H1 (cell line): Measurements from ENCODE around the gene ZMIZ1. TPM values are rescaled to one million over a fixed set of nuclear protein-coding genes. Genes with fewer than 3 reads are reported as not detected.

Experiments
- CTCF ChIA-PET: fragments of 300-600 bp; sonication (Branson Sonifier 250); formaldehyde crosslinking; loops from one replicate; lab custom pipeline; 2021; ENCODE audit not compliant: partially characterized antibody; lab: Charles Lee
- POLR2A ChIA-PET: fragments of 300-600 bp; sonication (Branson Sonifier 250); formaldehyde crosslinking; loops from one replicate; lab custom pipeline; 2021; ENCODE audit warnings: inconsistent platforms; ENCODE audit not compliant: partially characterized antibody; lab: Charles Lee
- DNase-seq, 2 experiments: peaks; one replicate each; pipeline versions ENCODE4 v3.0.0 to v3.0.0-alpha.2; 2010 to 2022; ENCODE audit warnings: low spot score in 2 of 2, low read depth in 1 of 2, mixed read lengths in 1 of 2
- FAIRE-seq: peaks from 2 replicates; lab custom pipeline; 2011; peaks lifted over from hg19 to GRCh38; lab: Jason Lieb, UNC
- H2AFZ ChIP-seq: 2 replicates; pipeline ENCODE4 v1.8.1; 2012; ENCODE audit warnings: low read length, inconsistent platforms
- H2AK5ac ChIP-seq: 2 replicates; pipeline ENCODE4 v1.6.1; 2013; ENCODE audit warnings: low read depth, low read length
- H2BK120ac ChIP-seq: replicated peaks from 2 replicates; pipeline ENCODE3; 2013; ENCODE audit warnings: low read depth, low read length, inconsistent platforms
- H2BK12ac ChIP-seq: 2 replicates; pipeline ENCODE4 v1.6.1; 2013; ENCODE audit warnings: low read depth, low read length
- H2BK15ac ChIP-seq: 2 replicates; pipeline ENCODE4 v1.6.1; 2013; ENCODE audit warnings: low read length
- H2BK20ac ChIP-seq: 2 replicates; pipeline ENCODE4 v1.6.1; 2013; ENCODE audit warnings: low read length
- H2BK5ac ChIP-seq: 2 replicates; pipeline ENCODE4 v1.6.1; 2013; ENCODE audit warnings: low read depth, low read length
- H3K14ac ChIP-seq: 2 replicates; pipeline ENCODE4 v1.6.1; 2013; ENCODE audit warnings: inconsistent platforms; ENCODE audit not compliant: insufficient read length
- H3K18ac ChIP-seq: 2 replicates; pipeline ENCODE4 v1.6.1; 2013; ENCODE audit warnings: low read length; ENCODE audit errors: extremely low read depth
- H3K23ac ChIP-seq: 2 replicates; pipeline ENCODE4 v1.6.1; 2013; ENCODE audit warnings: inconsistent platforms; ENCODE audit not compliant: insufficient read length
- H3K23me2 ChIP-seq: 2 replicates; pipeline ENCODE4 v1.6.1; 2013; ENCODE audit warnings: low read depth, low read length
- H3K27ac ChIP-seq: 2 replicates; pipeline ENCODE4 v1.6.1; 2011; ENCODE audit warnings: low read depth, low read length, inconsistent platforms
- H3K27me3 ChIP-seq, 4 experiments: replicated peaks in 1 of 4; 1 replicate in 1 of 4; 2 replicates in 3 of 4; pipeline versions ENCODE4 v1.6.1 to v1.8.1; 2011 to 2013; ENCODE audit warnings: low read length in 3 of 4, mild to moderate bottlenecking in 3 of 4, inconsistent platforms in 2 of 4, mixed read lengths in 2 of 4, moderate library complexity in 1 of 4; ENCODE audit not compliant: control insufficient read depth in 3 of 4, insufficient read depth in 3 of 4; ENCODE audit errors: extremely low read depth in 1 of 4
- H3K36me3 ChIP-seq, 4 experiments: 2 replicates each; pipeline versions ENCODE4 v1.6.1 to v1.8.1; 2011 to 2013; ENCODE audit warnings: mild to moderate bottlenecking in 4 of 4, low read length in 3 of 4, moderate library complexity in 2 of 4, control low read depth in 1 of 4, inconsistent platforms in 1 of 4; ENCODE audit not compliant: insufficient read depth in 4 of 4, control insufficient read depth in 2 of 4
- H3K4ac ChIP-seq: replicated peaks from 2 replicates; pipeline ENCODE3; 2013; ENCODE audit warnings: low read length, low read depth, mixed read lengths, inconsistent platforms; ENCODE audit not compliant: insufficient read length
- H3K4me1 ChIP-seq, 4 experiments: replicated peaks in 1 of 4; 1 replicate in 1 of 4; 2 replicates in 3 of 4; pipeline versions ENCODE4 v1.6.1 to v1.8.1; 2011 to 2013; ENCODE audit warnings: low read length in 3 of 4, inconsistent platforms in 2 of 4, mixed read lengths in 1 of 4; ENCODE audit not compliant: insufficient read depth in 4 of 4, control insufficient read depth in 3 of 4
- H3K4me2 ChIP-seq, 2 experiments: 2 replicates each; pipeline versions ENCODE4 v1.6.1 to v1.8.1; 2011 to 2013; ENCODE audit warnings: low read depth in 2 of 2, low read length in 2 of 2, control low read depth in 1 of 2, inconsistent platforms in 1 of 2, mild to moderate bottlenecking in 1 of 2; ENCODE audit not compliant: insufficient read depth in 1 of 2
- H3K4me3 ChIP-seq, 4 experiments: fragments of 200-600, 300-600 bp in 1 of 4; sonication (generic), shearing (Covaris generic), sonication (Bioruptor Twin) in 1 of 4; 2 replicates each; pipeline versions ENCODE4 v1.5.1 to v1.8.1; 2011 to 2016; ENCODE audit warnings: low read length in 4 of 4, low read depth in 3 of 4, control low read depth in 2 of 4, inconsistent platforms in 2 of 4, mild to moderate bottlenecking in 2 of 4, mixed read lengths in 1 of 4, moderate library complexity in 1 of 4; ENCODE audit not compliant: insufficient read depth in 2 of 4; ENCODE audit errors: extremely low read depth in 1 of 4
- H3K56ac ChIP-seq: replicated peaks from 2 replicates; pipeline ENCODE3; 2013; ENCODE audit warnings: low read depth, mild to moderate bottlenecking, mixed read lengths, low read length, inconsistent platforms; ENCODE audit not compliant: insufficient read length
- H3K79me1 ChIP-seq: 2 replicates; pipeline ENCODE4 v1.6.1; 2013; ENCODE audit warnings: low read depth, low read length, control low read depth
- H3K79me2 ChIP-seq, 2 experiments: 2 replicates each; pipeline versions ENCODE4 v1.6.1 to v1.8.1; 2012 to 2013; ENCODE audit warnings: low read length in 2 of 2, mild to moderate bottlenecking in 2 of 2, inconsistent platforms in 1 of 2; ENCODE audit not compliant: insufficient read depth in 2 of 2, control insufficient read depth in 1 of 2
- H3K9ac ChIP-seq, 4 experiments: replicated peaks in 1 of 4; 1 replicate in 1 of 4; 2 replicates in 3 of 4; pipeline versions ENCODE4 v1.6.1 to v1.8.1; 2011 to 2013; ENCODE audit warnings: low read depth in 3 of 4, low read length in 3 of 4, control low read depth in 2 of 4, mild to moderate bottlenecking in 2 of 4, moderate library complexity in 2 of 4, inconsistent platforms in 1 of 4; ENCODE audit errors: extremely low read depth in 1 of 4
- H3K9me3 ChIP-seq, 2 experiments: 2 replicates each; pipeline versions ENCODE4 v1.6.1 to v1.8.1; 2012 to 2013; ENCODE audit warnings: mild to moderate bottlenecking in 2 of 2, moderate library complexity in 2 of 2, control low read depth in 1 of 2, inconsistent platforms in 1 of 2, low read depth in 1 of 2, low read length in 1 of 2, mixed read lengths in 1 of 2; ENCODE audit not compliant: insufficient read depth in 2 of 2
- H4K20me1 ChIP-seq, 2 experiments: replicated peaks in 1 of 2; 2 replicates each; pipeline versions ENCODE3 to v1.8.1; 2011 to 2013; ENCODE audit warnings: inconsistent platforms in 2 of 2, low read length in 2 of 2, mild to moderate bottlenecking in 1 of 2; ENCODE audit not compliant: insufficient read depth in 2 of 2, control insufficient read depth in 1 of 2
- H4K5ac ChIP-seq: 2 replicates; pipeline ENCODE4 v1.6.1; 2013; ENCODE audit warnings: low read length, low read depth, mixed read lengths, inconsistent platforms; ENCODE audit not compliant: insufficient read length
- H4K8ac ChIP-seq: 2 replicates; pipeline ENCODE4 v1.8.0; 2013; ENCODE audit warnings: mild to moderate bottlenecking, moderate library complexity, low read length, inconsistent platforms; ENCODE audit not compliant: insufficient read depth; ENCODE audit errors: extremely low read depth
- H4K91ac ChIP-seq: replicated peaks from 2 replicates; pipeline ENCODE3; 2013; ENCODE audit warnings: low read length, mixed read lengths, inconsistent platforms; ENCODE audit not compliant: insufficient read length
- ASH2L ChIP-seq: fragments of 200-600, 300-600 bp; sonication (generic); IDR thresholded peaks from one replicate; pipeline ENCODE4 v1.7.1; 2017; ENCODE audit warnings: low read length
- BRCA1 ChIP-seq: IDR thresholded peaks from 2 replicates; pipeline ENCODE4 v1.6.1; 2012; ENCODE audit warnings: low read depth, low read length, improper control_type of control experiment
- CBX8 ChIP-seq: fragments of 300-800, 300-1000 bp; sonication (generic); IDR thresholded peaks from 2 replicates; pipeline ENCODE4 v1.7.1; 2016; ENCODE audit warnings: low read depth, low read length, borderline replicate concordance
- GTF2F1 ChIP-seq: IDR thresholded peaks from 2 replicates; pipeline ENCODE4 v1.6.1; 2012; ENCODE audit warnings: low read depth, low read length, improper control_type of control experiment, borderline replicate concordance
- KDM1A ChIP-seq: fragments of 200-600, 300-600 bp; sonication (generic); IDR thresholded peaks from 2 replicates; pipeline ENCODE4 v1.7.1; 2016; ENCODE audit warnings: mild to moderate bottlenecking, low read length, borderline replicate concordance
- POLR2A ChIP-seq, 2 experiments: IDR thresholded peaks; 1 replicate in 1 of 2; 2 replicates in 1 of 2; pipeline ENCODE4 v1.6.1; 2011; ENCODE audit warnings: low read depth in 2 of 2, low read length in 2 of 2, mild to moderate bottlenecking in 2 of 2; ENCODE audit errors: control extremely low read depth in 1 of 2
- RBBP5 ChIP-seq: IDR thresholded peaks from 2 replicates; pipeline ENCODE4 v1.7.1; 2012; ENCODE audit warnings: low read depth, mild to moderate bottlenecking, inconsistent platforms, low read length, moderate library complexity, borderline replicate concordance
- SIX5 ChIP-seq: IDR thresholded peaks from 2 replicates; pipeline ENCODE4 v1.6.1; 2011; ENCODE audit warnings: mild to moderate bottlenecking, low read depth, low read length
- SP2 ChIP-seq: IDR thresholded peaks from 2 replicates; pipeline ENCODE4 v1.6.1; 2012; ENCODE audit warnings: mild to moderate bottlenecking, low read length, inconsistent platforms
- SP4 ChIP-seq: IDR thresholded peaks from 2 replicates; pipeline ENCODE4 v1.6.1; 2012; ENCODE audit warnings: low read length, inconsistent platforms
- TBP ChIP-seq: IDR thresholded peaks from 2 replicates; pipeline ENCODE4 v1.6.1; 2011; ENCODE audit warnings: low read depth, low read length, improper control_type of control experiment
- TEAD4 ChIP-seq: IDR thresholded peaks from 2 replicates; pipeline ENCODE4 v1.6.1; 2012; ENCODE audit warnings: low read depth, low read length, inconsistent platforms, mixed read lengths
- YY1 ChIP-seq: IDR thresholded peaks from 2 replicates; pipeline ENCODE4 v1.6.1; 2011; ENCODE audit warnings: low read depth, mild to moderate bottlenecking, low read length
- WGBS, 2 experiments: shearing (Covaris generic) in 1 of 2; methylation state at CpG; one replicate each; pipeline versions ENCODE4 v1.1.6 to v1.1.7; 2013 to 2015; ENCODE audit warnings: low lambda C conversion rate in 2 of 2, mixed read lengths in 2 of 2, inconsistent platforms in 1 of 2, low coverage in 1 of 2, missing lambda C conversion rate in 1 of 2; ENCODE audit not compliant: insufficient replicate concordance in 2 of 2, insufficient coverage in 1 of 2, insufficient read length in 1 of 2; ENCODE audit errors: extremely low coverage in 1 of 2, missing lambda C conversion rate in 1 of 2; 5-methylcytosine and 5-hydroxymethylcytosine counted together
- polyA plus RNA-seq, 7 experiments: library from polyadenylated mRNA; depleted of rRNA in 3 of 7; stranded (reverse) in 5 of 7; unstranded in 2 of 7; fragments of >200 nt in 5 of 7; fragments of 200-250 nt in 2 of 7; gene quantifications; 1 replicate in 5 of 7; 2 replicates in 1 of 7; 4 replicates in 1 of 7; pipeline versions ENCODE4 v1.2.1 to v1.2.3, GENCODE V29; 2011 to 2013; ENCODE audit warnings: missing spikeins in 2 of 7, mixed read lengths in 2 of 7
- total RNA-seq: library from RNA; stranded (reverse); fragmentation: NEBNext Ultra II Directional; extraction: Animal tissue kit (Norgen Biotek cat#: 25700); gene quantifications from 2 replicates; pipeline ENCODE4 v1.2.1, GENCODE V29; 2021

The ZMIZ1 gene
- total and polyA plus RNA-seq, 2 of the 8 experiments (the other 6 are each of a cell fraction or from before 2014, with no cell fraction given): 8.1 to 28.0 TPM

GRCh38 chr10:79126351-79127080 is 57.8 kb downstream of the ZMIZ1 start:
- H3K56ac ChIP-seq: no peak overlapping the region
- no peak overlapping the region for H3K27ac ChIP-seq
- no peaks in the 10 kb centered on the region for H3K23me2 ChIP-seq
- no peak for FAIRE-seq
- no peaks in the 10 kb centered on the region for H3K27me3 ChIP-seq
- no peak overlapping the region for H2AK5ac ChIP-seq
- H2AFZ ChIP-seq: no peak overlapping the region
- 83% methylated on average over 6 of the region's 6 CpGs; no CpG with 5 or more reads in 1 of the 2 experiments for WGBS, 2 experiments
- peak overlapping the region; percentile 81; the same call in 1 of the 2 replicates for H2BK15ac ChIP-seq
- peaks cover 19 to 58% (median 37%) of the 10 kb centered on the region in 4 experiments for H3K4me1 ChIP-seq
- POLR2A ChIA-PET: interaction anchor here (1.2 to 3.2 kb wide), 2 partner anchors 12 to 30 kb away, joined by 3 to 16 read pairs; no protein-coding TSS in a partner anchor
- H3K14ac ChIP-seq: no peak overlapping the region
- H4K20me1 ChIP-seq: peaks cover 0 to 10% of the 10 kb centered on the region in 2 experiments
- no peak overlapping the region for H3K23ac ChIP-seq
- no peak overlapping the region for H3K4me2 ChIP-seq
- no peak overlapping the region for H3K4me3 ChIP-seq
- peaks cover 6% of the 10 kb centered on the region; the same call in 1 of the 2 replicates for H3K79me1 ChIP-seq
- peak overlapping the region; percentile 29; the same call in 1 of the 2 replicates for H2BK12ac ChIP-seq
- H3K4ac ChIP-seq: no peak overlapping the region
- 0 out of 2 replicates have a peak overlapping the region, but pooled peaks have one; percentile 32 for H2BK20ac ChIP-seq
- peaks cover 0 to 6% (median 0%) of the 10 kb centered on the region in 4 experiments; a peak in 3 of 8 replicates for H3K36me3 ChIP-seq
- peaks cover 0 to 14% of the 10 kb centered on the region in 2 experiments; a peak in 1 of 4 replicates for H3K79me2 ChIP-seq
- CTCF ChIA-PET: interaction anchor here (0.8 to 8.0 kb wide), 14 partner anchors 13 to 361 kb away, joined by 3 to 56 read pairs (median 4); no protein-coding TSS in a partner anchor
- H3K9me3 ChIP-seq: no peaks in the 10 kb centered on the region
- no peak for DNase-seq
- 0 out of 2 replicates have a peak overlapping the region, but pooled peaks have one; percentile 1 for H4K8ac ChIP-seq
- no peak overlapping the region for H4K91ac ChIP-seq
- no peak overlapping the region for H3K9ac ChIP-seq
- H2BK5ac ChIP-seq: peak overlapping the region; percentile 69; the same call in 1 of the 2 replicates
- no peak overlapping the region for H4K5ac ChIP-seq
- H2BK120ac ChIP-seq: no peak overlapping the region
- TF ChIP-seq TEAD4 (no peak), KDM1A (no peak), ASH2L (no peak), TBP (no peak), RBBP5 (no peak), YY1 (no peak), SIX5 (no peak), SP4 (no peak), GTF2F1 (no peak), BRCA1 (no peak), POLR2A (IDR thresholded peaks at IDR 0.05; ENCODE audit: control extremely low read depth in 1 of 2, low read depth in 2 of 2, low read length in 2 of 2) (no peak), CBX8 (no peak), SP2 (no peak)
- H3K18ac ChIP-seq: peak overlapping the region; percentile 41; the same call in 1 of the 2 replicates
